ENCODE data around the gene VASP.
"Not testable (repeated sequence)": the region's sequence is repeated elsewhere in the genome, so short reads cannot be mapped to it uniquely, and the experiment has no call there.

DNA sequence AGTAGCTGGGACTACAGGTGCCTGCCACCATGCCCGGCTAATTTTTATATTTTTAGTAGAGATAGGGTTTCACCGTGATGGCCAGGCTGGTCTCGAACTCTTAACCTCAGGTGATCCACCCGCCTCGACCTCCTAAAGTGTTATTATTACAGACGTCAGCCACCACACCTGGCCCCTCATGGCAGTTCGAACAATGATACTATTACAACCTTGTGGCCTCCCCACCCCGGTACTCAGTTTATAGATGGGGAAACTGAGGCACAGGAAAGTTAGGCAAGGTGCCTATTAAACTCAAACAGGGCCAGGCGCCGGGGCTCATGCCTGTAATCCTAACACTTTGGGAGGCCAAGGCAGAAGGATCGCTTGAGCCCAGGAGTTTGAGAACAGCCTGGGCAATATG, 3.1 kb downstream of the VASP start:
- TF ChIP-seq, protein P1, sequence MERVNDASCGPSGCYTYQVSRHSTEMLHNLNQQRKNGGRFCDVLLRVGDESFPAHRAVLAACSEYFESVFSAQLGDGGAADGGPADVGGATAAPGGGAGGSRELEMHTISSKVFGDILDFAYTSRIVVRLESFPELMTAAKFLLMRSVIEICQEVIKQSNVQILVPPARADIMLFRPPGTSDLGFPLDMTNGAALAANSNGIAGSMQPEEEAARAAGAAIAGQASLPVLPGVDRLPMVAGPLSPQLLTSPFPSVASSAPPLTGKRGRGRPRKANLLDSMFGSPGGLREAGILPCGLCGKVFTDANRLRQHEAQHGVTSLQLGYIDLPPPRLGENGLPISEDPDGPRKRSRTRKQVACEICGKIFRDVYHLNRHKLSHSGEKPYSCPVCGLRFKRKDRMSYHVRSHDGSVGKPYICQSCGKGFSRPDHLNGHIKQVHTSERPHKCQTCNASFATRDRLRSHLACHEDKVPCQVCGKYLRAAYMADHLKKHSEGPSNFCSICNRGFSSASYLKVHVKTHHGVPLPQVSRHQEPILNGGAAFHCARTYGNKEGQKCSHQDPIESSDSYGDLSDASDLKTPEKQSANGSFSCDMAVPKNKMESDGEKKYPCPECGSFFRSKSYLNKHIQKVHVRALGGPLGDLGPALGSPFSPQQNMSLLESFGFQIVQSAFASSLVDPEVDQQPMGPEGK (CRISPR knock-in tag; IDR thresholded peaks at IDR 0.05; ENCODE audit: borderline replicate concordance): not testable (repeated sequence)
- TF ChIP-seq RARB, ZNF8, ESRRG (CRISPR knock-in tag; IDR thresholded peaks at IDR 0.05): not testable (repeated sequence)
- TF ChIP-seq, protein P2, sequence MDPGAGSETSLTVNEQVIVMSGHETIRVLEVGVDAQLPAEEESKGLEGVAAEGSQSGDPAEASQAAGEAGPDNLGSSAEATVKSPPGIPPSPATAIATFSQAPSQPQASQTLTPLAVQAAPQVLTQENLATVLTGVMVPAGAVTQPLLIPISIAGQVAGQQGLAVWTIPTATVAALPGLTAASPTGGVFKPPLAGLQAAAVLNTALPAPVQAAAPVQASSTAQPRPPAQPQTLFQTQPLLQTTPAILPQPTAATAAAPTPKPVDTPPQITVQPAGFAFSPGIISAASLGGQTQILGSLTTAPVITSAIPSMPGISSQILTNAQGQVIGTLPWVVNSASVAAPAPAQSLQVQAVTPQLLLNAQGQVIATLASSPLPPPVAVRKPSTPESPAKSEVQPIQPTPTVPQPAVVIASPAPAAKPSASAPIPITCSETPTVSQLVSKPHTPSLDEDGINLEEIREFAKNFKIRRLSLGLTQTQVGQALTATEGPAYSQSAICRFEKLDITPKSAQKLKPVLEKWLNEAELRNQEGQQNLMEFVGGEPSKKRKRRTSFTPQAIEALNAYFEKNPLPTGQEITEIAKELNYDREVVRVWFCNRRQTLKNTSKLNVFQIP (CRISPR knock-in tag; IDR thresholded peaks at IDR 0.05; ENCODE audit: borderline replicate concordance, low read depth): not testable (repeated sequence)

Measured in SK-N-SH treated with all-trans-retinoic acid at 6 μM for 48 hours (cell line).